HEK293 (cell line): ENCODE data around the gene MTHFD1.

ENCODE experiments used
- RBAK ChIP-seq: fragments of 450-650 bp; formaldehyde crosslinking; IDR thresholded peaks from 2 replicates; pipeline ENCODE4 v1.5.1; 2016; ENCODE audit warnings: missing biosample characterization, missing genetic modification characterization
- ZNF175 ChIP-seq: fragments of 450-650 bp; formaldehyde crosslinking; IDR thresholded peaks from 2 replicates; pipeline ENCODE4 v1.5.1; 2016; ENCODE audit warnings: missing biosample characterization, missing genetic modification characterization
- ZNF311 ChIP-seq: fragments of 450-650 bp; formaldehyde crosslinking; IDR thresholded peaks from 2 replicates; pipeline ENCODE4 v1.5.1; 2017; ENCODE audit warnings: missing biosample characterization, missing genetic modification characterization, borderline replicate concordance
- TF ChIP-seq, protein P1 (sequence below): fragments of 450-650 bp; formaldehyde crosslinking; IDR thresholded peaks from 2 replicates; pipeline ENCODE4 v1.5.1; 2016; ENCODE audit warnings: missing biosample characterization, missing genetic modification characterization

DNA sequence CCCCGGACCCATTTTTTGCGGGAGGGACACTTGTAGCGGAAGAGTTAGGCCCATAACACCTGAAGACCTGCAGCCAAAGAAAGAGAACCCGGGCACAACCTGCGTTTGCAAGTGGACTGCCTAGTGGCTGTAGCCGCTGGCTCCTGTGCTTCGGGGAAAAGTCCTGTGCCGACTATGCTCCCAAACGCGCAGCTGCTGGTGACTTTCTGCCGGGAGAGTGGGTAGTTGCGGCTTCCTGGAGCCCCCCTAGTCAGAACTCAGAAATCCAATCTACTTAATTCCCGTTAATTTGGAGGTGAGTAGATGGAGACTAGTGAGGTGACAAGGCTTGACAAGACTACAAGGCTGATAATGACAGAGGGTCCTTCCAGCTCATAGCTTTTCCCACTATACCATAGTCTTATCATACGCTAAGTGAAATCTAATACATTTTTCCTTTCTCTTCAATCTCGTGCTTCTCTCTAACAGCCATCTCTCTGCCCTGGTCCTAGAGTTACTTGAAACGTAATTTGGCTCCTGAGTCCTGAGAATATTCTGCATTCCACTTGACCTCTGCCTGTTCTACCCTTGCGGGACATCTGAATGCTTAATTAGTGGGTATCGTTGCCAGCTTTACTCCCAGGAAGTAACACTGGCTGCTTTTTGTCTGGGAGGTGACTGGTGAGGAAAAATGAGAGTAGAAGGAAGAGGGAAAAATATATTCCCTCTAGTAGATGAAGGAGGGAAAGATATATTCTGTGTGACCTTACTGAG is 556 bp downstream of the MTHFD1 start:
- no peak for TF ChIP-seq ZNF175 (tag by site-specific recombination)
- TF ChIP-seq ZNF311 (tag by site-specific recombination): no peak
- TF ChIP-seq, protein P1, sequence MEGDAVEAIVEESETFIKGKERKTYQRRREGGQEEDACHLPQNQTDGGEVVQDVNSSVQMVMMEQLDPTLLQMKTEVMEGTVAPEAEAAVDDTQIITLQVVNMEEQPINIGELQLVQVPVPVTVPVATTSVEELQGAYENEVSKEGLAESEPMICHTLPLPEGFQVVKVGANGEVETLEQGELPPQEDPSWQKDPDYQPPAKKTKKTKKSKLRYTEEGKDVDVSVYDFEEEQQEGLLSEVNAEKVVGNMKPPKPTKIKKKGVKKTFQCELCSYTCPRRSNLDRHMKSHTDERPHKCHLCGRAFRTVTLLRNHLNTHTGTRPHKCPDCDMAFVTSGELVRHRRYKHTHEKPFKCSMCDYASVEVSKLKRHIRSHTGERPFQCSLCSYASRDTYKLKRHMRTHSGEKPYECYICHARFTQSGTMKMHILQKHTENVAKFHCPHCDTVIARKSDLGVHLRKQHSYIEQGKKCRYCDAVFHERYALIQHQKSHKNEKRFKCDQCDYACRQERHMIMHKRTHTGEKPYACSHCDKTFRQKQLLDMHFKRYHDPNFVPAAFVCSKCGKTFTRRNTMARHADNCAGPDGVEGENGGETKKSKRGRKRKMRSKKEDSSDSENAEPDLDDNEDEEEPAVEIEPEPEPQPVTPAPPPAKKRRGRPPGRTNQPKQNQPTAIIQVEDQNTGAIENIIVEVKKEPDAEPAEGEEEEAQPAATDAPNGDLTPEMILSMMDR: no peak
- no peak for TF ChIP-seq RBAK (tag by site-specific recombination)
